HG03439 (cell line): ENCODE measurements around the gene MYO16.

Experiments used
- ATAC-seq: cut with Tn5 transposase; IDR thresholded peaks from one replicate; pipeline ENCODE4 v1.9.1; 2021; ENCODE audit warnings: mild to moderate bottlenecking, moderate library complexity; ENCODE audit not compliant: unreplicated experiment

MYO16 gene

DNA sequence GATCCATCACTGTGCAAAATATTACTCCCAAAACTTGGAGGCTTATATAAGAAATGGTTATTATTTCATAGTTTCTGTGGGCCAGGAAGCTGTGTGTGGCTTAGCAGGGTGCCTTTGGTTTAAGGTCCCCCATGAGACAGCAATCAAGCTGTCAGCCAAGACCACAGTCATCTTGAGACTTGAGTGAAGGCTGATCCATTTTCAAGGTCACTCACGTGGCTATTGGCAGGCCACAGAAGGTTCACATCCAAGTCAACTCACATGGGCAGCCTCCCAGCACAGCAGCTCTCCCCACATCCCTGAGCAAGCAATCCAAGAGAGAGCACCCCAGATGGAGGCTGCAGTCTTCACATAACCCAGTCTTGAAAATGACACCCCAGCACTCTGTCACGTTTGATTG lies 537.4 kb downstream of the MYO16 start:
- no peak for ATAC-seq

DNA sequence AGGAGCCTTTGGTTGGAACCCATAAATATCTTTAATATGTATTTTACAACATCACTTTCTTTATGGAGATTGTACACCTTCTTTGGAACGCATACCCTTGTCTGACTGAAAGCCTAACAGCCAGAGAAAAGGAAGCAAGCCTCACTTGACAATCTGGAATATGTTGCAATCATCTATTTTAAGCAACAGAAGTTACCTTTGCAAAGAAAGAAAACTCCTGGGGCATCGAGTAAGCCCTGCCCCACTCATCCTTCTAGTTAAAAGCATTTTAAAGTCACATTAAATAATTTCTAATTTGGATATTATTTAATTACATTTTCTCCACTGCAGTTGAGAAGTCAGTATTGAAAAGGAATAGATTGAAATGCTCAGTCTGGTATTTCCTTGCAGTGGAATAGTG lies 542.7 kb downstream of the MYO16 start:
- ATAC-seq: no peak

DNA sequence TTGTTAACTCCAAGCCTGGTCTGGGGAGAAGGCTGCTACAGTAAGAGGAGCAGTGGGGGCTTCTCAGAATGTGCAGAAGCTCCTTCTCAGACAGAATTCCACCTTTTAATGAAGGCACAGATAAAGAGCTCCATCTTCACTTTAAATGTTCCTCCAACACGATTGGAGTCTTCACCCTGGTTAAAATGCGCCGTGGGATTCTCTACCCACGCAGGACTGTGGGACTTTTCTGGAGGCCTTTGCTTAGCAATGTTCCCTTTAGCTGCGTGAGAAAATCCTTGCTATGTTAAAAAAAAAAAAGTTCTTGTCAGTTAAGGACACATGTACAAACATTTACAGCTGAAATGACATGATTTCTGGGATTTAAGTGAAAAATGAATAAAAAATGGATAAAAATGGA lies 546.3 kb downstream of the MYO16 start:
- ATAC-seq: no peak

DNA sequence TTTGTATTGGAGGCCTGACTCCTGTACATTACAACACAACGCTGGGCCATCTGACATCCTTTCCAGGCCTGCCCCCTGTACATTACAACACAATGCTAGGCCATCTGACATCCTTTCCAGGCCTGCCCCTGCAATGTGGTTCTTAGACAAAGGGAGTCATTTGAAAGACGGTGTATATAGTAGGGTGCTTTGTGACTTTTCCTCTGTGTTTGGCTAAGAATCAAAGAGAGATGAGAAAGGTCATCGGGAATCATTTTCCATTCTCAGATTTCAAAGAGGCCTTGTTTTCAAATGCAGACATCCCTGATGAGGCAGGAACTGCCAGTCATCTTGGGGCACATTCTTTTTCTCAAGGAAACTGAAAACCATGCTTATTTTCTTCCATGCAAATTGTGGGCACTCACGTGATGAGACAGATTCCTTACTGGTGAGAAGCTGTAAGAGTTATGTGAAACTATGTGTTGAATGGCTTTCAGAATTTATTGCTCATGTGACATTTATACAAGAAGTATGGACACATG lies 551.6 kb downstream of the MYO16 start:
- ATAC-seq: no peak

DNA sequence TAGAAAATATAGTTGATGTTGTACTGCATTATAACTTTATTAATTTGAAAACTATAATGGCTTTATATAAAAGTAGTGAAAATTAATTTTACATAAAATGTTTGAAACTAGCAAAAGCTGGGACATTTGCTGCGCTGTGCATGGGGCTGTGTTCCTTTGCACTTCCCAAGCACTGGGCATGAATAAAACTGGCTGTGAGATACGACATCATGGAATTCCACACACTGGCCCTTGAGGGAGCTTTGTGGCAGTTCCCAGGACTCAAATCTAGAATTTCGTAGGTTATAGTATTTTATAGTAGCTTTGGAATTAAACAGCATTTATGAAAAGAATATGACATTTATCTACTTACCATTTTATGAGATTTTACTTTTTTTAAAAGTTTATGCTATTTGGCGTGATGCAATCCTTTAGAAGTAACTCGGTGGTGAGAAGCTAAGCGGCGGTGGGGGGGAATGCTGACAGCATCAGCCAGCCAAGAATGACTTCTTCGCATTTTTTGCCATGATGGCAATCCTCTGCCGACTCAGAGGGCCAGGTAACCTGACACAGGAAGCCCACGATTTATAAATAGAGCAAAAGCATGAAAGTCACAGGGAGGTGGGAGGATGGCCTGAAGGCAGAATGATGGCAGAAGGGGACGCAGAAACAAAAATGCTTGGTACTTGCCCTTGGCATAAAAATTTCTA lies 553.5 kb downstream of the MYO16 start:
- no peak for ATAC-seq

DNA sequence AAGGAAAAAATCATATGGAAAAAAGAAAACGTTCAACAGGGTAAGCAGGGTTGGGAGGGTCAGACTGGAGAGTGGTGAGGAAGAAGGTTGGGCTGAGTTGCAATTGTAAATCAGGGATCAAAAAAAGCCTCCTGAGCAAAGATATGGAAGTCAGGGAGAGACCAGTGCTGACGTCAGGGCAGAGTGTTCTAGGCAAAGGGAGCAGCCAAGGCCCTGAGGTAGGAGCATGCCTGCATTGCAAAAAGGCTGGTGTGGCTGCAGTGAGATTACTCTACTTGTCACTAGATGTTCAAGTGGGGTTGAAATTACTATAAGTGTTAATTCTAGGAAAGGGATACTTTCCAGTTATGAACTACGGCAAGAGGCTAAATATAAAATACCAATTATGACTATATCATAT lies 562.0 kb downstream of the MYO16 start:
- ATAC-seq: no peak

DNA sequence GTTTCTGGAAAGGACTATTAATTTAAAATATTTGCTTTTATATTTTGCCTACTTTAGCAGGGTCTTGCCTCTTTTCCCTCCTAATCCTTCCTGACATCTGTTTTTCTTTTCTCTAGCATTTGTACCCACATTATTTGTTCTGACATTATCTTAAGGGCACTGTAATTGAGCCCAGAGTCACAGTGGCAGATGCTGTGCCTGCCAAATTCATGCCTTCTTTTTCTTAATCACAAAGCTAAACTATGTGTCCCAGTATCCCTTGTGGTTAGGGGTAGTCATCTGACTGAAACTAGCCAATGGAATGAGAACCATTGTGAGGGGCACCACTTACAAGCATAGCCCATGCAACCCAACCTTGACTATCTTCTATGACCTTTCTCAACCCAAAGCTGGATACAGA lies 562.9 kb downstream of the MYO16 start:
- ATAC-seq: no peak

DNA sequence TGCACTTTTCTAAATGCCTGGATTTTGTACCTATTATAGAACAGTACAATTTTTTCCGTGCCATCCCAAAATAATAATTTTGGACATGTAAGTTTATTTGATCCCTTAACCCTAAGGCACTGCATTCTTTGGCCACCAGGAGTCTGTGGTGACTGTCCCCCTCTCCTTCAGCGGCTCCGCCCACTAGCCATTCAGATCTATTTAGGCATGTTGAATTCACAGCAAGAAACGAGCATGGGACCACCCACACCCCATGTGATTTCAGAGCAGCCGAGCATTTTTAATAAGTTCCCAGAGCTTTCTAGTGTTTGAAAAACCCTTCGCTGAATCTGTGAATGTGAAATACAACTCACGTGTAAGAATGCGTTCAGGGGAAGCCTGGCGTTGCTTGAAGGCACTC lies 567.5 kb downstream of the MYO16 start:
- ATAC-seq: no peak

DNA sequence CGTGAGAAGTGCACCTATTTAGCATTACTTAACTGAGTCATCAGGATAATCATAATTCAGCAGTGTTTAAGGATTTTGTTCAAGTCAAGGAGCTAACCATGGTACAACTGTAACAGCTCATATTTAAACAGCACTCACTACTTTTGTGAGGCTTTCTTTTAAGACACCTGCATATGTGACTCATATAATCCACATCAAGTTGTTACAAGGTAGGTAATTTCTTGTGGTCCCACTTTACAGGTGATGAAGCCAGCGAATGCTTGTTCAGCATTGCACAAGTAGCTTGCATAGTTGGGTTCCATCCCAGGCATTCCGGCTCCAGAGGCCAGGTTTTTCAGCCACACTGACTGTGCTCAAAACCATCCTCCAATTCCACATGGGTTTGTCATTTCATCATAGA lies 569.2 kb downstream of the MYO16 start:
- ATAC-seq: no peak

DNA sequence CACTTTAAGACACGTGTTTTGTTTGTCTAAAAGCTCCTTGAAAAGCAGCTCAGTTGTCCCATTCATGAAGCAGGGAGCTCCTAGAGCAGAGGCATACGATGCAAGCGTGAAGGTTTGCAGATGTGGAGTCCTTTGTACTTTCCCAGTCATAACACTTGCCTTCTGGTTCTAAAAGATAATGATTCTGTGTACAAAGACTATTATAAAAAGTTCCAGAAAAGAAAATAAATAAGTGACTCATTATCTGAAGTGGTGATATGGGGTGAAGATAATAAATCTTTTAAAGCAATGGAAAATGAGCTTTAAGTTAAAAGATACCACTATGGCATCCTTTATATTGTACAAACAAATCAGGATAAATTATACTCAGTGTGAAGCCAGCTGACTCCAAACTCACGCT lies 569.9 kb downstream of the MYO16 start:
- ATAC-seq: no peak

DNA sequence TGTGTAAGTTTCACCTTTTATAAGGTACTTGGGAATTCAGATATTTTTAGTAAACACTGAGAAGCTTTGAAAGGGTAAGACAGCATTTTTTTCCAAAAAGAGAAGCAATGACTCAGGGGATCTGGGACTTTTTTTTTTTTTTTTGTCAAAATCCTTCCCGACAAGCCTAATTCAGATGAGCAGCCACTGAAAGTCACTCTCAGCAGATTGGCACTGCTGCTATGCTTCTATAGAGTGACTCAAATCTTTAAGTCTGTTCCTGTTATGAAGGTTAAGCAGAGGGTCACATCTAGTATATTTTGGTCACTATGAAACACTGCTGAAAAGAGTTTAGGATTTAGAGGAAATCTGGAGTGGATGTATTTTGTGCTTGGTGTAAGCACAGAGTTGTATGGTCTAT lies 571.1 kb downstream of the MYO16 start:
- ATAC-seq: no peak

DNA sequence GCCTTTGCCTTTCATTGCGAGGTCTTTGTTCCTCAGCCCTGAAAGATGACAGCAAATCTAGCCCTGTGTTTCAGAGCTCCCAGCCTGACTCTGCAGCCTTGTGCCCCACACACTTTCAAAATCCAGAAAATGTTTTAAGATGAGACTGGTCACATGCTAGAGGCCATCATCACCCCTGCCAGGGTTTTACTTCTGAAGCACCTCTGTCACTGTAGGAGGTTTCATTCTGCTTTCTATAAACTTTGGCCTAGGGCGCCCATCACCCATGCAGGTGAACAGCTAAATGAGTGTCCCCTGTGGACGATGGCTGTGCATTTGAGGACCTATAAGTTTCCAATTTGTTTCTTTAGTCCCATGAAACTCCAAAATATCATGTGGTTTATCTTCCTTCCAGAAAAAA lies 574.2 kb downstream of the MYO16 start:
- ATAC-seq: no peak

DNA sequence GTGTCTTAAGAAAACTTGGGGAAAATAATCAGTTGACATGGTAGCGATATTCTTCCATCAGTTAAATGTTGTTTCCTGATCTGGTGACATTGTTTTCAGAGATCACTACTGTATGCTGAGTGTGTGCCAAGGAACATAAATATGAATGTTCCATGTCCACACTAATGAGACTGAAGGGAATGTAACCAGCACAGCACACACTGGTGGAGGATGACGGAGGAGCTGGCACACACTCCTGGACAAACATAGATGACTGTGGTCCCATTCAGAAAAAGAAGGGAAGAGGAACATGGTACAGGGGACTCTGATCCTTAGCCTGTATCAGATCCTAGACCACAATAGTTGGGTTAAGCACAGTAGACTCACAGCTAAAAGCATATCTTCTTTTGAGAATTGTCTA lies 574.8 kb downstream of the MYO16 start:
- no peak for ATAC-seq

DNA sequence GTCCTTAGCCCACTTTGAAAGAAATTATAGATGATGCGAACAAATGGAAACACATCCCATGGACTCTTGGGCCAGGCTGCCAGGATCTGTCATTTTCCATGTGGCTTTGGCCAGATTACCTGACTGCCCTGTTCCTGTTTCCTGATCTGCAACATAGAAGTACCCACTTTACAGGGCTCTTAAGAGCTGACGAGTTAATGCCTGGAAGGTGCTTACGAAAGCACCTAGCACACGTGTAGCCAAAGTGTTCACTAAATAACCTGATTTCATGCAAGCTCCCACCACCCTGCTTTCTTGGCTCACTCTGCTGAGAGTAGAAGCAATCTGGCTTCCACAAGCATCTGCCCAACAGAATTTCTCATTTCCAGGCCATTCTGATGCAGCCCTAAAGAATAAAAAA lies 575.2 kb downstream of the MYO16 start:
- no peak for ATAC-seq

DNA sequence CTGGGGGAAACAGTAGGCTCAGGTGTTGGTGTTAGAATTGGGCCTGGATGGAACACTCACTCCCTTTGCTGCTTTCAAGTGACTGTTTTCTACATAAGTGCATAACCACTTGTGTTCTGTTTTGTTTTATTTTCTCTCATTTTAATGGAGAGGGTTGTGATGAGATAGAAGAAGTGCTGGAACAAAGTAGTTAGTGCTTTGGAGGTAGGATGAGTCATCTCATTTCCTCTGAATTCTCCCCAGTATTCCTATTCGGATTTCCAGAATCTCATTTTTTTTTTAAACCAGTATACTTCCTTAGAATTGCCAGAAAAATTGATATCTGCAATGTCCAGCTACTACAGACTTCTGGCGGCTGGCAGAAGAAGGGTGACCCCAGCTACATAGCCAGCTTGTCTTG lies 575.9 kb downstream of the MYO16 start:
- no peak for ATAC-seq

DNA sequence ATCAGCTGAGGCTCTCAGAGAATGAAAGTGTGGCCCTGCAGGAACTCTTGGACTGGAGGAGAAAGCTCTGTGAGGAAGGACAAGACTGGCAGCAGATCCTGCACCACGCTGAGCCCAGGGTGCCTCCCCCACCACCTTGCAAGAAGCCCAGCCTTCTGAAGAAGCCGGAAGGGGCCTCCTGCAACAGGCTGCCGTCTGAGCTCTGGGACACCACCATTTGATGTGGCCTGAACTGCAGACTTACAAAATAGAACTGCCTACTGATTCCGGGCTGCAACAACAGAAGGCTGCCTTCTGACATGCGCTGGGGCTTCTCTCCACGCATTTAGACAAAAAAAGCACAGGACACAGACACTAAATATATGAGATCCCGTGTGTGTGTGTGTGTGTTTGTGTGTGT lies 577.2 kb downstream of the MYO16 start:
- ATAC-seq: no peak

DNA sequence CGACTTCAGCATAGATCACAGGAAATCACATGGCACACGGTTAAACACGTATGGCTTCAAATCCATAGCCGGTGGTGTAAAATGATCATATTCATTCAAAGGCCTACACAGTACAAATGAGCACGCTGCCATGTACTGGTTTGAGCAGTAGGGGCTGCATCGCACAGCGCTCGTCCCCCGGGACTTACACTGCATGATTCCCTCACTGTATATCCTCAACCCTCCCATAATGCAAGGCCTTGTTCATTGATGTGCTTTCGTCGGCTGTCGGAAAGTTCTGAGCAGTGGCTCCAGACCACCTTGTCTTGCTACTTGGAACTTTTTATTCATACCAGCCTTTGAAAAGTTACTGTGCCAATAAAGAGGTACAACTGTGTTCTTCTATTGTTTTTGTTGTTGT lies 578.2 kb downstream of the MYO16 start:
- no peak for ATAC-seq

DNA sequence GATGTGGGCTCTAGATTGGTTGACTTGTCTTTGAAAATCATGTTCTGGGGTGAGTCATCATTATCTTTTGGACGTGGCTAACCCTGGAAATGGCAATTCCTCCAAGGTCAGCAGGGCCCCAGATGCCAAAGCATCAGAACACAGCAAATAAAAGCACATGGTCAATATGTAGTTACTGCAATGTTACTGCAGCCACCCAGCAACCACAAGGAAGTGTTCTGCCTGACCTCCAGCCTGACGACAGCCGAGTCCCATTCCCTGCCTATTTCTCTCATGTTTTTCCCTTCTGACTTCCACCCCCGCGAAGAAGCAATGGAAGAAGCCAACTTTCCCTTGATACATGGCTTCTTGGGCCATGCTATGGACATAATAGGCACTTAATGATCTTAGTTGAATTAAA lies 579.1 kb downstream of the MYO16 start:
- no peak for ATAC-seq

DNA sequence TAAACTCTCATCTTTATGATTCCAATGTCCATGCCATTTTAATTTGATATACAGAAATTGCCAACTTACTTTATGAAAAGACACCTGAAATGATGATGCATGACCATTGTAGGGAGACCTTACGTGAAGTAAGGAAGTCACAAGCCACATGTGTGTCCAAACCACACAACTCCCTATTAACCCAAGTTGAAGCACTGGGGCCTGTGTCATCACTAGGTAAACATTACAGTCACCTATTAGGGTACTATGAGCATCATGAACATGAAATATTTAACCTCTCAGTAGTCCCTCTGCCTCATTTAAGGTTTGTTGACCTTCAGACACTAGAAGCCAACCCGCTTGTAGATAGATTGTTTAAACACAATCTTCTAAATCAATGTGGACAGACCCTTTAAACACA lies 580.1 kb downstream of the MYO16 start:
- ATAC-seq: no peak

DNA sequence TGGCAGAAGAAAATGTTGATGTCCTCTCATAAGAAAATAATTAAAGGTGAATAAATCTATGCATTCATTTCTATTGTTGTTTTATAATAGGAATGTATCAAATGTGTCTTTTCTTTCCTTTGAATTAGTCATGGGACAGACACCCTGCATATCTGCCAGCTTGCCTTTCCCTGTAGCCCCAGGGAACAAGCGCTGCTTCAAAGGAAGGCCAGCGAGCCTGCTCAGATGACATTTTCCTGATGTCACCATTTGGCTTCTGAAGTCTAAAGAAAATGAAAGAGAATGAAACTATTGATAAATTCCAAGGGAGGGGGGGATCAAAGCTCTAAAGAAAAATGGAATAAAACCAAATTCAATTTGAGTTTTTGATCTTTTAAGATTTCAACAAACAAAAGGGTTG lies 582.2 kb downstream of the MYO16 start:
- no peak for ATAC-seq

DNA sequence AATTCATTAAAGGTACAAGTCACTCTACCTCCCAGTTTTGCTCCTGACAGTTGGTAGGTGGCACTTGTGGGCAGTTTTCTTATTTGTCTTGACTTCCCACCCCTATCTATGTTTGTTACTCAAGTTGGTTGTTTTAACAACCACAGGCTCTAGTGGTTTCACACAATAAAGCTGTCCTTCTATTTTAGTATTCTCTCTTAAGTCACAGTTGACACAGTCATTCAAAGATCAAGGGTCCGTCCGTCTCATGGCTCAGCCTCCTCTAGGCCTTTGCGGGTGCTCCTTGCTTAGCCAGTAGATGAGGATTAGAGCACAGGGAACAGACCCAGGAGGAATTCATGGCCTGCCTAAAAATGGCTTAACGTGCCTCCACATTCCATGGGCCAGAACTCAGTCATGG lies 583.2 kb downstream of the MYO16 start:
- ATAC-seq: no peak

DNA sequence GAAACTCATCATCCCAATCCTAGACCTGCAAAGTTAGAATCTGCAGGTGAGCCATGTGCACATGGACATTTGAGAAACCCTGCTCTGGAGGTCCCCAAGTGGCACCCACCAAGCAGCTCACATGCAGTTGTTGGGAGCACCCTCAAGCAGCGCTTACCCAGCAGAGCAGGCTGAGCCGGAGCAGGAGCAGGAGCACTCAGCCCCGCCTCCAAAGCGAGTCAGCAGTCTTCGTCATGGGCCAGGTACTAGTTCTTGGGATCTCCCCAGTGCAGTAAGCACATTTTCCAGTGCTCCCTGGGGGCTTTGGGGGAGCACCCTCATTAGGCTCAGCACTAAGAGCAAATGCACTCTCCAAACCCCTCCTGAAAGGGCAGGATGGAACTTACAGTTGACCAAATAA lies 584.3 kb downstream of the MYO16 start:
- no peak for ATAC-seq

DNA sequence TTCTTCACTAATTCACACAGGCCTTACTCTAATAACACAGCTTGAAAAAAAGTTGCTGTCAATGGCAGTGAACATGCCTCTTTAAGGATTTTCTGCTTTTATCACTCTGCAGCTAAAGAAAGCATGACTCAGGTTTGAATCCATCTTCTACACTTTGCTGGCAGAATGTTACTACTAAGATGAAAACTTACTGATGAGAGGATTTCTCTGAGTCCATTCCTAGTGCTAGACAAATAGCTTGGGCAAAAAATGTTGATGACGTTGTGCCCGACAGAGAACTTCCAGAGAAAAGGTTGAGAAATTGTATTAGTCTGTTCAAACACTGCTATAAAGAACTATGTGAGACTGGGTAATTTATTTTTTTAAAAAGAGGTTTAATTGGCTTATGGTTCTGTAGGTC lies 585.0 kb downstream of the MYO16 start:
- no peak for ATAC-seq
